ENCODE results near the gene MYBPC1. TPM values are rescaled to one million over a fixed set of nuclear protein-coding genes. Genes with fewer than 3 reads are reported as not detected.

Gene MYBPC1
- total and polyA plus RNA-seq, 2 of the 13 experiments (the other 11 are each of a cell fraction or from before 2014, with no cell fraction given), result 0.31 to 0.53 TPM

DNA sequence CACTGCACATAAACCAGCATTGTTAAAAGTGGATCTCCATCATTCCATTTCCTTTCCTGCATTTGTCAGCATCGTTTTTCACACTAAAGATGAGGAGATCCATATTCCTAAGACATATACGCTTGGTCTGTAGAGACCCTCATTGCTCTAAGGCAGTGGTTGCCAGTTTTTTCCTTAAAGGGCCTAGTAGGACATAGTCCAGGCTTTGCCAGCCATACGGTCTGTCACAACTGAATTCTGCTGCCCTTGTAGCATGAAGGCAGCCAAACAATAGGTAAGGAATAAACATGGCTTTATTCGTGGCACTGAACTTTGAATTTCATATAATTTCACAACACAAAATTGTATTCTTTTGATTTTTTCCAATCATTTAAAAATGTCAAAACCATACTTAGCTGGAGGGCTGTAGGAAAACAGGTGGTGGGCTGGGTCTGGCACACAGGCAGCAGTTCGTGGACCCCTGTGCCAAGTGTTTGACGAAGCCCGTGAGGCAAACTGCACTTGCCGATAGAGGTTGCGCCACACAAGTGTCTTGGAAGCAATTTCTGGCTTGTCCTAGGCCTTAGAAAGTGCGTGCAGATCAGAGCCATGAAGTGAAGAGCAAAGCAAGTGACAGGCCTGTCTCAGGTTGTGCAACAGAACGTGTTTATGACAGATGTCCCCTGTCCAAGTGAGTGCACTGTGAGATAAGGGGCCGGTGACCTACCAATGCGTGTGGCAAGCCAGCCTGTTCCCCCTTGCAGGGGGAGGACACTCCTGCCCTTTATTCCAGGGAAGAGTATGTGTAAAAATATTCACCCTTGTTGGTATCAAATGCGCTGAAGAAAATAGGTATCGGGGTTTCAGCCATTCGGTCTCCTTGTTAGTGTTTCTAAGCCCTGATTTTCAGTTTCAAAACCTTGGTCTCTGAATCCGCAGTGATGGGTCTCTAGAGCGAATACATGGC lies 101.8 kb downstream of the MYBPC1 start (continued):
- no peak for TF ChIP-seq ZNF318 (CRISPR knock-in tag; IDR thresholded peaks at IDR 0.05)
- no peak for TF ChIP-seq TBL1XR1 (IDR thresholded peaks at IDR 0.05; ENCODE audit: borderline replicate concordance, low read length, partially characterized antibody)
- TF ChIP-seq STAG1 (CRISPR knock-in tag; IDR thresholded peaks at IDR 0.05), result peak; percentile 6; the same call in 1 of the 2 replicates
- TF ChIP-seq YEATS4 (CRISPR knock-in tag; IDR thresholded peaks at IDR 0.05; ENCODE audit: borderline replicate concordance), result peak; percentile 24; the same call in 1 of the 2 replicates
- TF ChIP-seq RBAK (CRISPR knock-in tag; IDR thresholded peaks at IDR 0.05), result no peak
- TF ChIP-seq FIP1L1 (IDR thresholded peaks at IDR 0.05; ENCODE audit: borderline replicate concordance, insufficient read depth, low read depth, low read length), result no peak
- no peak for TF ChIP-seq ZNF703 (CRISPR knock-in tag; IDR thresholded peaks at IDR 0.05; ENCODE audit: borderline replicate concordance)
- no peak for TF ChIP-seq PCBP2 (optimal IDR thresholded peaks at IDR 0.05; ENCODE audit: low read depth, low read length, poor library complexity, severe bottlenecking)
- TF ChIP-seq ZNF577 (CRISPR knock-in tag; IDR thresholded peaks at IDR 0.05; ENCODE audit: borderline replicate concordance, low read depth), result no peak
- no peak for TF ChIP-seq ZKSCAN5 (CRISPR knock-in tag; IDR thresholded peaks at IDR 0.05)
- TF ChIP-seq CREBL2 (CRISPR knock-in tag; IDR thresholded peaks at IDR 0.05; ENCODE audit: borderline replicate concordance), result no peak
- TF ChIP-seq PHF8 (CRISPR knock-in tag; IDR thresholded peaks at IDR 0.05), result no peak
- TF ChIP-seq, protein P1, sequence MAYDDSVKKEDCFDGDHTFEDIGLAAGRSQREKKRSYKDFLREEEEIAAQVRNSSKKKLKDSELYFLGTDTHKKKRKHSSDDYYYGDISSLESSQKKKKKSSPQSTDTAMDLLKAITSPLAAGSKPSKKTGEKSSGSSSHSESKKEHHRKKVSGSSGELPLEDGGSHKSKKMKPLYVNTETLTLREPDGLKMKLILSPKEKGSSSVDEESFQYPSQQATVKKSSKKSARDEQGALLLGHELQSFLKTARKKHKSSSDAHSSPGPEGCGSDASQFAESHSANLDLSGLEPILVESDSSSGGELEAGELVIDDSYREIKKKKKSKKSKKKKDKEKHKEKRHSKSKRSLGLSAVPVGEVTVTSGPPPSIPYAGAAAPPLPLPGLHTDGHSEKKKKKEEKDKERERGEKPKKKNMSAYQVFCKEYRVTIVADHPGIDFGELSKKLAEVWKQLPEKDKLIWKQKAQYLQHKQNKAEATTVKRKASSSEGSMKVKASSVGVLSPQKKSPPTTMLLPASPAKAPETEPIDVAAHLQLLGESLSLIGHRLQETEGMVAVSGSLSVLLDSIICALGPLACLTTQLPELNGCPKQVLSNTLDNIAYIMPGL (CRISPR knock-in tag; IDR thresholded peaks at IDR 0.05; ENCODE audit: borderline replicate concordance in 1 of 2, low read depth in 1 of 2), result peak; percentile 12 to 33; a peak in 1 of 4 replicates
- no peak for TF ChIP-seq GTF2F1 (IDR thresholded peaks at IDR 0.05; ENCODE audit: low read length)
- TF ChIP-seq HOXA5 (CRISPR knock-in tag; IDR thresholded peaks at IDR 0.05), result peak; percentile 49; the same call in 1 of the 2 replicates
- no peak for TF ChIP-seq HNRNPH1 (optimal IDR thresholded peaks at IDR 0.05; ENCODE audit: low read depth, low read length)
- TF ChIP-seq GLI4 (CRISPR knock-in tag; IDR thresholded peaks at IDR 0.05; ENCODE audit: borderline replicate concordance), result no peak
- no peak for TF ChIP-seq ZNF549 (CRISPR knock-in tag; IDR thresholded peaks at IDR 0.05)
